HEK293 (cell line): Measurements from ENCODE around the gene RHEX.

Experiments
- CTCF ChIA-PET: fragments of 350-600 bp; formaldehyde crosslinking; extraction: SDS; loops from one replicate; lab custom pipeline; 2021; ENCODE audit warnings: antibody characterized with exemption; lab: Yijun Ruan, JAX
- POLR2A ChIA-PET: fragments of 300-600 bp; formaldehyde crosslinking; extraction: SDS; loops from one replicate; lab custom pipeline; 2020; ENCODE audit warnings: antibody characterized with exemption, inconsistent platforms; lab: Yijun Ruan, JAX
- H3K27ac ChIP-seq: fragments of 200-500 bp; sonication (Bioruptor generic); 2 replicates; pipeline ENCODE4 v1.5.1; 2014; ENCODE audit warnings: low read depth, low read length, control low read depth, inconsistent platforms; ENCODE audit errors: extremely low read depth
- H3K36me3 ChIP-seq, 2 experiments: fragments of 200-500 bp in 1 of 2; sonication (Bioruptor generic) in 1 of 2; 1 replicate in 1 of 2; 2 replicates in 1 of 2; pipeline ENCODE4 v1.5.1; 2014 to 2017; ENCODE audit warnings: inconsistent platforms in 2 of 2, low read length in 2 of 2; ENCODE audit not compliant: control insufficient read depth in 2 of 2, insufficient read depth in 1 of 2
- H3K4me1 ChIP-seq: fragments of 200-500 bp; sonication (Bioruptor generic); 2 replicates; pipeline ENCODE4 v1.5.1; 2014; ENCODE audit warnings: mild to moderate bottlenecking, low read length, inconsistent platforms; ENCODE audit not compliant: control insufficient read depth, insufficient read depth
- H3K4me3 ChIP-seq: 2 replicates; pipeline ENCODE4 v1.5.1; 2011; ENCODE audit warnings: low read depth, mild to moderate bottlenecking, control low read depth, low read length, moderate library complexity
- H3K9me3 ChIP-seq: fragments of 200-500 bp; sonication (Bioruptor generic); 2 replicates; pipeline ENCODE4 v1.5.1; 2014; ENCODE audit warnings: low read depth, low read length, inconsistent platforms; ENCODE audit not compliant: control insufficient read depth, insufficient read depth
- SETDB1 ChIP-seq: IDR thresholded peaks from one replicate; pipeline ENCODE4 v1.6.1; 2017; ENCODE audit warnings: mild to moderate bottlenecking, low read length, moderate library complexity, mixed read lengths; ENCODE audit not compliant: insufficient read length
- ZNF16 ChIP-seq: fragments of 450-650 bp; formaldehyde crosslinking; IDR thresholded peaks from 2 replicates; pipeline ENCODE4 v1.5.1; 2016; ENCODE audit warnings: low read depth, missing biosample characterization, missing genetic modification characterization
- ZNF239 ChIP-seq: fragments of 450-650 bp; formaldehyde crosslinking; IDR thresholded peaks from 2 replicates; pipeline ENCODE4 v1.5.1; 2016; ENCODE audit warnings: missing biosample characterization, missing genetic modification characterization
- ZNF664 ChIP-seq: fragments of 450-650 bp; formaldehyde crosslinking; IDR thresholded peaks from 2 replicates; pipeline ENCODE4 v1.5.1; 2016; ENCODE audit warnings: missing biosample characterization, missing genetic modification characterization
- ZNF707 ChIP-seq: fragments of 450-650 bp; formaldehyde crosslinking; IDR thresholded peaks from 2 replicates; pipeline ENCODE4 v1.5.1; 2016; ENCODE audit warnings: missing biosample characterization, missing genetic modification characterization
- TF ChIP-seq, protein P1 (sequence below): fragments of 450-650 bp; formaldehyde crosslinking; conservative IDR thresholded peaks from 2 replicates; pipeline ENCODE4 v1.5.1; 2016; ENCODE audit warnings: low read depth, missing biosample characterization, missing genetic modification characterization
- TF ChIP-seq, protein P2 (sequence below): fragments of 450-650 bp; formaldehyde crosslinking; IDR thresholded peaks from 2 replicates; pipeline ENCODE4 v1.5.1; 2016; ENCODE audit warnings: missing biosample characterization, missing genetic modification characterization, borderline replicate concordance
- TF ChIP-seq, protein P3 (sequence below): fragments of 450-650 bp; formaldehyde crosslinking; IDR thresholded peaks from 2 replicates; pipeline ENCODE4 v1.5.1; 2017; ENCODE audit warnings: missing biosample characterization, missing genetic modification characterization
- TF ChIP-seq, protein P4 (sequence below): fragments of 450-650 bp; formaldehyde crosslinking; IDR thresholded peaks from 2 replicates; pipeline ENCODE4 v1.5.1; 2016; ENCODE audit warnings: missing biosample characterization, missing genetic modification characterization
- TF ChIP-seq, protein P5 (sequence below): fragments of 450-650 bp; formaldehyde crosslinking; IDR thresholded peaks from 2 replicates; pipeline ENCODE4 v1.5.0; 2017; ENCODE audit warnings: missing biosample characterization, missing genetic modification characterization, borderline replicate concordance

The RHEX gene

DNA sequence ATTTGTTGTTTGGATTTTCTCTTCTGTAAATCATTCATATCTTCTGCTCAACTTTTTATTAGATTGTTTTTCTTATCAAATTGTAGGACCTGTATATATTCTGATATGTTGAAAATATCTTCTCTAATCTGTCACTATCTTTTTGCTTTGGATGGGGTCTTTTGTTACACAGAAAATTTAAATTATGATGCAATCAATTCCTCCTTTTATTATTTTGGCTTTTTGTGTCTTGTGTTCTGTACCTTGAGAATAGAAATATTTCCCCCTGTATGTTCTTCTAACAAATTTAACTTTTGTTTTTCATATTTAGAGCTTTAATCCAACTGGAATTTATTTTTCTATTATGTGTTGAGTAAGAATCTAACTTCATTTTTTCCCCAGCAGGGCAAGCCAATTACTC, 67.4 kb downstream of the RHEX start (continued):
- TF ChIP-seq, protein P1, sequence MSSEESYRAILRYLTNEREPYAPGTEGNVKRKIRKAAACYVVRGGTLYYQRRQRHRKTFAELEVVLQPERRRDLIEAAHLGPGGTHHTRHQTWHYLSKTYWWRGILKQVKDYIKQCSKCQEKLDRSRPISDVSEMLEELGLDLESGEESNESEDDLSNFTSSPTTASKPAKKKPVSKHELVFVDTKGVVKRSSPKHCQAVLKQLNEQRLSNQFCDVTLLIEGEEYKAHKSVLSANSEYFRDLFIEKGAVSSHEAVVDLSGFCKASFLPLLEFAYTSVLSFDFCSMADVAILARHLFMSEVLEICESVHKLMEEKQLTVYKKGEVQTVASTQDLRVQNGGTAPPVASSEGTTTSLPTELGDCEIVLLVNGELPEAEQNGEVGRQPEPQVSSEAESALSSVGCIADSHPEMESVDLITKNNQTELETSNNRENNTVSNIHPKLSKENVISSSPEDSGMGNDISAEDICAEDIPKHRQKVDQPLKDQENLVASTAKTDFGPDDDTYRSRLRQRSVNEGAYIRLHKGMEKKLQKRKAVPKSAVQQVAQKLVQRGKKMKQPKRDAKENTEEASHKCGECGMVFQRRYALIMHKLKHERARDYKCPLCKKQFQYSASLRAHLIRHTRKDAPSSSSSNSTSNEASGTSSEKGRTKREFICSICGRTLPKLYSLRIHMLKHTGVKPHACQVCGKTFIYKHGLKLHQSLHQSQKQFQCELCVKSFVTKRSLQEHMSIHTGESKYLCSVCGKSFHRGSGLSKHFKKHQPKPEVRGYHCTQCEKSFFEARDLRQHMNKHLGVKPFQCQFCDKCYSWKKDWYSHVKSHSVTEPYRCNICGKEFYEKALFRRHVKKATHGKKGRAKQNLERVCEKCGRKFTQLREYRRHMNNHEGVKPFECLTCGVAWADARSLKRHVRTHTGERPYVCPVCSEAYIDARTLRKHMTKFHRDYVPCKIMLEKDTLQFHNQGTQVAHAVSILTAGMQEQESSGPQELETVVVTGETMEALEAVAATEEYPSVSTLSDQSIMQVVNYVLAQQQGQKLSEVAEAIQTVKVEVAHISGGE = no peak
- TF ChIP-seq, protein P2, sequence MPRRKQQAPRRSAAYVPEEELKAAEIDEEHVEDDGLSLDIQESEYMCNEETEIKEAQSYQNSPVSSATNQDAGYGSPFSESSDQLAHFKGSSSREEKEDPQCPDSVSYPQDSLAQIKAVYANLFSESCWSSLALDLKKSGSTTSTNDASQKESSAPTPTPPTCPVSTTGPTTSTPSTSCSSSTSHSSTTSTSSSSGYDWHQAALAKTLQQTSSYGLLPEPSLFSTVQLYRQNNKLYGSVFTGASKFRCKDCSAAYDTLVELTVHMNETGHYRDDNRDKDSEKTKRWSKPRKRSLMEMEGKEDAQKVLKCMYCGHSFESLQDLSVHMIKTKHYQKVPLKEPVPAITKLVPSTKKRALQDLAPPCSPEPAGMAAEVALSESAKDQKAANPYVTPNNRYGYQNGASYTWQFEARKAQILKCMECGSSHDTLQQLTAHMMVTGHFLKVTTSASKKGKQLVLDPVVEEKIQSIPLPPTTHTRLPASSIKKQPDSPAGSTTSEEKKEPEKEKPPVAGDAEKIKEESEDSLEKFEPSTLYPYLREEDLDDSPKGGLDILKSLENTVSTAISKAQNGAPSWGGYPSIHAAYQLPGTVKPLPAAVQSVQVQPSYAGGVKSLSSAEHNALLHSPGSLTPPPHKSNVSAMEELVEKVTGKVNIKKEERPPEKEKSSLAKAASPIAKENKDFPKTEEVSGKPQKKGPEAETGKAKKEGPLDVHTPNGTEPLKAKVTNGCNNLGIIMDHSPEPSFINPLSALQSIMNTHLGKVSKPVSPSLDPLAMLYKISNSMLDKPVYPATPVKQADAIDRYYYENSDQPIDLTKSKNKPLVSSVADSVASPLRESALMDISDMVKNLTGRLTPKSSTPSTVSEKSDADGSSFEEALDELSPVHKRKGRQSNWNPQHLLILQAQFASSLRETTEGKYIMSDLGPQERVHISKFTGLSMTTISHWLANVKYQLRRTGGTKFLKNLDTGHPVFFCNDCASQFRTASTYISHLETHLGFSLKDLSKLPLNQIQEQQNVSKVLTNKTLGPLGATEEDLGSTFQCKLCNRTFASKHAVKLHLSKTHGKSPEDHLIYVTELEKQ (tag by site-specific recombination) = no peak

DNA sequence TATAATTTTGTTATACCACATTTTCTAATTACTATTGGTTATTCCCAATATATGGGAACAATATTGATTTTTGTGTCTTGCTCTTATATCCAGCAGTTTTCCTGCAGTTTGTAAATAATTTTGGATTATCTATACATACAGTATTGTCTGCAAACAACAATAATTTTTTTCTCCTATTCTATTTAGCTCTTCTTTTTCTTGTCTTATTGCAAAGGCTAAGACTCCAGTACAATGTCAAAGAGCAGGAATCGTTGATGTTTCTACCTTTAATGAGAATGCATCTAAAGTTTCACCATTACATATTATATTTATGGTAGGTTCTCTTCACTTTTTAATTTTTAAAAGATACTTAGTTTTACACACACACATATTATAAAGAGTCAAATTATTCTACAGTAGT, 68.3 kb downstream of the RHEX start:
- CTCF ChIA-PET = interaction anchor here (0.8 kb wide), 2 partner anchors 203 to 462 kb away, joined by 3 to 4 read pairs; no protein-coding TSS in a partner anchor
- H3K36me3 ChIP-seq = no peaks in the 10 kb centered on the region
- no peaks in the 10 kb centered on the region for H3K4me1 ChIP-seq
- no peak overlapping the region for H3K4me3 ChIP-seq
- peak; percentile 91 for TF ChIP-seq SETDB1
- TF ChIP-seq, protein P3, sequence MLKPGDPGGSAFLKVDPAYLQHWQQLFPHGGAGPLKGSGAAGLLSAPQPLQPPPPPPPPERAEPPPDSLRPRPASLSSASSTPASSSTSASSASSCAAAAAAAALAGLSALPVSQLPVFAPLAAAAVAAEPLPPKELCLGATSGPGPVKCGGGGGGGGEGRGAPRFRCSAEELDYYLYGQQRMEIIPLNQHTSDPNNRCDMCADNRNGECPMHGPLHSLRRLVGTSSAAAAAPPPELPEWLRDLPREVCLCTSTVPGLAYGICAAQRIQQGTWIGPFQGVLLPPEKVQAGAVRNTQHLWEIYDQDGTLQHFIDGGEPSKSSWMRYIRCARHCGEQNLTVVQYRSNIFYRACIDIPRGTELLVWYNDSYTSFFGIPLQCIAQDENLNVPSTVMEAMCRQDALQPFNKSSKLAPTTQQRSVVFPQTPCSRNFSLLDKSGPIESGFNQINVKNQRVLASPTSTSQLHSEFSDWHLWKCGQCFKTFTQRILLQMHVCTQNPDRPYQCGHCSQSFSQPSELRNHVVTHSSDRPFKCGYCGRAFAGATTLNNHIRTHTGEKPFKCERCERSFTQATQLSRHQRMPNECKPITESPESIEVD (tag by site-specific recombination) = no peak
- TF ChIP-seq, protein P2 (tag by site-specific recombination) = no peak
- TF ChIP-seq, all 188 proteins: peak for 1
- H3K27ac ChIP-seq = no peak overlapping the region
- POLR2A ChIA-PET = no interaction called here
- no peaks in the 10 kb centered on the region; the same call in 1 of the 2 replicates for H3K9me3 ChIP-seq

DNA sequence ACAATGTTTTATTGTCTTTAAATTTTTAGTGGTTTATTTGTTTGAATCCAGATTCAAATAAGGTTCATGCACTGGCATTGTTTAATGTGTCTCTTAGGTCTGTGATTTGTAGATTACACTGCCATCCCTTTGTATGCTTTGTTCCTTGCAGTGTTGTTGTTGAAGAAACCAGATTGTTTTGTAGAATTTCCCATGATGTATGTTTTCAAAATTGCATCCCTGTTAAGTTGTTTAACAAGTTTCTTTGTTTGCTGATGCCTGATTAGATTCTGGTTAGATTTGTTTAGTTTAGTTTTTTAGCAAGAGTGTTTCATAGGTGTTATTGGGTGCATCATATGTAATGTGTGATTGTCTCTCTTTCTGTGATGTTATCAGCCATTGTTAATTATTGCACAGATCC, 69.7 kb downstream of the RHEX start:
- CTCF ChIA-PET = no interaction called here
- no peaks in the 10 kb centered on the region for H3K4me1 ChIP-seq
- no peaks in the 10 kb centered on the region; the same call in 1 of the 2 replicates for H3K9me3 ChIP-seq
- no peak overlapping the region for H3K27ac ChIP-seq
- POLR2A ChIA-PET = no interaction called here
- H3K4me3 ChIP-seq = no peak overlapping the region
- H3K36me3 ChIP-seq = no peaks in the 10 kb centered on the region
- TF ChIP-seq ZNF707 (tag by site-specific recombination) (no peak), ZNF239 (tag by site-specific recombination) (no peak), ZNF664 (tag by site-specific recombination) (no peak), ZNF16 (tag by site-specific recombination) (no peak)
- TF ChIP-seq, protein P4, sequence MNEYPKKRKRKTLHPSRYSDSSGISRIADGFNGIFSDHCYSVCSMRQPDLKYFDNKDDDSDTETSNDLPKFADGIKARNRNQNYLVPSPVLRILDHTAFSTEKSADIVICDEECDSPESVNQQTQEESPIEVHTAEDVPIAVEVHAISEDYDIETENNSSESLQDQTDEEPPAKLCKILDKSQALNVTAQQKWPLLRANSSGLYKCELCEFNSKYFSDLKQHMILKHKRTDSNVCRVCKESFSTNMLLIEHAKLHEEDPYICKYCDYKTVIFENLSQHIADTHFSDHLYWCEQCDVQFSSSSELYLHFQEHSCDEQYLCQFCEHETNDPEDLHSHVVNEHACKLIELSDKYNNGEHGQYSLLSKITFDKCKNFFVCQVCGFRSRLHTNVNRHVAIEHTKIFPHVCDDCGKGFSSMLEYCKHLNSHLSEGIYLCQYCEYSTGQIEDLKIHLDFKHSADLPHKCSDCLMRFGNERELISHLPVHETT (tag by site-specific recombination) = no peak
- TF ChIP-seq, protein P2 (tag by site-specific recombination) = no peak
- TF ChIP-seq, protein P5, sequence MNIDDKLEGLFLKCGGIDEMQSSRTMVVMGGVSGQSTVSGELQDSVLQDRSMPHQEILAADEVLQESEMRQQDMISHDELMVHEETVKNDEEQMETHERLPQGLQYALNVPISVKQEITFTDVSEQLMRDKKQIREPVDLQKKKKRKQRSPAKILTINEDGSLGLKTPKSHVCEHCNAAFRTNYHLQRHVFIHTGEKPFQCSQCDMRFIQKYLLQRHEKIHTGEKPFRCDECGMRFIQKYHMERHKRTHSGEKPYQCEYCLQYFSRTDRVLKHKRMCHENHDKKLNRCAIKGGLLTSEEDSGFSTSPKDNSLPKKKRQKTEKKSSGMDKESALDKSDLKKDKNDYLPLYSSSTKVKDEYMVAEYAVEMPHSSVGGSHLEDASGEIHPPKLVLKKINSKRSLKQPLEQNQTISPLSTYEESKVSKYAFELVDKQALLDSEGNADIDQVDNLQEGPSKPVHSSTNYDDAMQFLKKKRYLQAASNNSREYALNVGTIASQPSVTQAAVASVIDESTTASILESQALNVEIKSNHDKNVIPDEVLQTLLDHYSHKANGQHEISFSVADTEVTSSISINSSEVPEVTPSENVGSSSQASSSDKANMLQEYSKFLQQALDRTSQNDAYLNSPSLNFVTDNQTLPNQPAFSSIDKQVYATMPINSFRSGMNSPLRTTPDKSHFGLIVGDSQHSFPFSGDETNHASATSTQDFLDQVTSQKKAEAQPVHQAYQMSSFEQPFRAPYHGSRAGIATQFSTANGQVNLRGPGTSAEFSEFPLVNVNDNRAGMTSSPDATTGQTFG (tag by site-specific recombination) = no peak
